Measurements from ENCODE around the gene GYG1.

GYG1 gene

DNA sequence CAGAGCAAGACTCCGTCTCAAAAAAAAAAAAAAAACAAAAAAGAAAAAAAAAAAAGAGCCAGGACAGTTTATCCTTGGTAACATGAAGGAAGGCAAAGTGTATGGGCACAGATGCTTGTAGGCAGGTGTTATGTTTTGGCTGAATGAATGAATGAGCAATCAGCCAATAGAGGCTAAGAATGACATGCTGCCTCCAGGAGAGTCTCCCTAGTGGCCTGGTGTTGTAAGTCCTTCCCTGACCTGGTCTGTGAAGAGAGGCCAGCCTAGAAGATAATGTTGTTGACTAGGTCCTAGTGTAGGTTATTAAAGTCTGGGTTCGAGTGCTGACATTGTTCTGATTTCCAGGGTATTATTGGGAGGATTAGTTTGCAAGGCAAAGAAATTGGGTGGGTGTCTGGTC lies 24.9 kb downstream of the GYG1 start:
- CTCF ChIA-PET, result interaction anchor here (1.6 kb wide), 1 partner anchor 12 kb away, joined by 3 read pairs; no protein-coding TSS in a partner anchor
- no peak overlapping the region for H3K27ac ChIP-seq (ENCODE audit: insufficient read depth in 1 of 2, low read depth in 1 of 2, low read length in 2 of 2, poor library complexity in 1 of 2, severe bottlenecking in 2 of 2)
- DNase-seq, result no peak
- H3K9me3 ChIP-seq (ENCODE audit: control extremely low read depth in 1 of 5, control insufficient read depth in 4 of 5, insufficient read depth in 2 of 5, low read depth in 1 of 5, low read length in 4 of 5), result no peaks in the 10 kb centered on the region
- no peak overlapping the region for H3K4me3 ChIP-seq (ENCODE audit: control insufficient read depth in 1 of 7, extremely low read depth in 1 of 7, insufficient read depth in 4 of 7, low read depth in 2 of 7, low read length in 6 of 7)
- H3K36me3 ChIP-seq (ENCODE audit: control insufficient read depth in 4 of 4, insufficient read depth in 4 of 4, low read length in 3 of 4), result peaks cover 6 to 58% (median 22%) of the 10 kb centered on the region in 4 experiments
- no CpG with 5 or more reads among the region's 2 CpGs for WGBS (ENCODE audit: insufficient coverage)
- no peaks in the 10 kb centered on the region for H3K27me3 ChIP-seq (replicated peaks in 2 of 5; ENCODE audit: control insufficient read depth in 4 of 5, insufficient read depth in 5 of 5, low read length in 4 of 5)
- POLR2A ChIA-PET, result no interaction called here
- H3K4me1 ChIP-seq (ENCODE audit: control extremely low read depth in 1 of 4, control insufficient read depth in 4 of 4, insufficient read depth in 4 of 4, low read length in 3 of 4), result no peaks in the 10 kb centered on the region

DNA sequence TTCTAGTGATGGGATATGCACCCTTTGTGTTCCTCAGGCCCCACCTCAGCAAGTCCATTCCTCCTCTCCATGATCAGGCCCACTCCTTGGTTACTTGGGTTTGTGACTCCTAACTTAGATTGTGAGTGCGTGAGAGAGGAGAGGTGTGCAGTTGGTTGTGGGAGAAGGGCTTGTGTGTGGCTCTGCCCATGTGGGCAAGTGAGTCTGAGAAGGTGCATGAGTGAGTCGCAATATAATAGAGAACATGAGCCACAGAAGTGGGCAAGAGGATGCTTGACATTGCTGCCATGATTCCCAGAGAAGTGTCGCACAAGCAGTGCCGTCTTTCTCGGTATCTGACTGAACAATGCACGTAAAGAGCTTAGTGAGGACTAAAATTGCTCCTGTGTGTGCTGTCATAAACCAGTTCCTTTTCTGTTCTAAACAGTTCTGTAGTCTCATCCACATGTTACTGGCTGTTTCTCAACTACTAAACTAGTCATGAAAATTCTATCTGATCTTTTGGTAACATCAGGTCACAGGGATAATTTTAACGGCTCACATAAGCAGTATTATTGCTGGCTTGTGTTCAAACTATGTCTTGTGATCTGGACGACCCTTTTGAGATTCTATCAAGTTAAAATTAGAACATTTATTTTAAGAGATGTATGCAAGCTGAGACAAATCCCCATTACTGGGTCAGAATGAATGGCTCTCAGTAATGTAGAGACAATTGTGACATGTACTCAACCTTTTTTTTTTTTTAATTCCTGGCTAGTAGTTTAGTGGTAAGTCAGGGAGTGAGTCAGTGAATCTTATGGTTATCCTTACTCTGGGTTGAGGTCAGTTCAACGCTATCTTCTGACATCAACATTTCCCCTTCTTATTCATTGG lies 25.6 kb downstream of the GYG1 start:
- Histone ChIP-seq H3K36me3 (ENCODE audit: control insufficient read depth in 4 of 4, insufficient read depth in 4 of 4, low read length in 3 of 4) (peaks cover 3 to 56% (median 22%) of the 10 kb centered on the region in 4 experiments), H3K4me1 (ENCODE audit: control extremely low read depth in 1 of 4, control insufficient read depth in 4 of 4, insufficient read depth in 4 of 4, low read length in 3 of 4) (no peaks in the 10 kb centered on the region), H3K27me3 (replicated peaks in 2 of 5; ENCODE audit: control insufficient read depth in 4 of 5, insufficient read depth in 5 of 5, low read length in 4 of 5) (no peaks in the 10 kb centered on the region), H3K4me3 (ENCODE audit: control insufficient read depth in 1 of 7, extremely low read depth in 1 of 7, insufficient read depth in 4 of 7, low read depth in 2 of 7, low read length in 6 of 7) (no peak overlapping the region), H3K9me3 (ENCODE audit: control extremely low read depth in 1 of 5, control insufficient read depth in 4 of 5, insufficient read depth in 2 of 5, low read depth in 1 of 5, low read length in 4 of 5) (no peaks in the 10 kb centered on the region), H3K27ac (ENCODE audit: insufficient read depth in 1 of 2, low read depth in 1 of 2, low read length in 2 of 2, poor library complexity in 1 of 2, severe bottlenecking in 2 of 2) (no peak overlapping the region)
- ChIA-PET POLR2A (no interaction called here), CTCF (interaction anchor here (1.6 kb wide), 1 partner anchor 11 kb away, joined by 3 read pairs; no protein-coding TSS in a partner anchor)
- peak in 2 of 3 donors; percentile 52 to 62 for DNase-seq
- WGBS (ENCODE audit: insufficient coverage), result 95% methylated on average over 6 of the region's 9 CpGs

- Histone ChIP-seq H3K4me3 (ENCODE audit: control insufficient read depth in 1 of 7, extremely low read depth in 1 of 7, insufficient read depth in 4 of 7, low read depth in 2 of 7, low read length in 6 of 7) (no peak overlapping the region), H3K27ac (ENCODE audit: insufficient read depth in 1 of 2, low read depth in 1 of 2, low read length in 2 of 2, poor library complexity in 1 of 2, severe bottlenecking in 2 of 2) (no peak overlapping the region), H3K36me3 (ENCODE audit: control insufficient read depth in 4 of 4, insufficient read depth in 4 of 4, low read length in 3 of 4) (peaks cover 8 to 56% (median 24%) of the 10 kb centered on the region in 4 experiments), H3K4me1 (ENCODE audit: control extremely low read depth in 1 of 4, control insufficient read depth in 4 of 4, insufficient read depth in 4 of 4, low read length in 3 of 4) (no peaks in the 10 kb centered on the region), H3K27me3 (replicated peaks in 2 of 5; ENCODE audit: control insufficient read depth in 4 of 5, insufficient read depth in 5 of 5, low read length in 4 of 5) (no peaks in the 10 kb centered on the region), H3K9me3 (ENCODE audit: control extremely low read depth in 1 of 5, control insufficient read depth in 4 of 5, insufficient read depth in 2 of 5, low read depth in 1 of 5, low read length in 4 of 5) (no peaks in the 10 kb centered on the region)
- ChIA-PET POLR2A (no interaction called here), CTCF (interaction anchor here (0.8 to 0.9 kb wide), 2 partner anchors 26 to 257 kb away, joined by 3 read pairs; no protein-coding TSS in a partner anchor)
- no CpG with 5 or more reads among the region's 1 CpG for WGBS (ENCODE audit: insufficient coverage)
- DNase-seq, result no peak
These were observed 26.9 kb downstream of the GYG1 start for GRCh38 chr3:149018247-149018646.

GRCh38 chr3:149019580-149019979 lies 28.2 kb downstream of the GYG1 start:
- POLR2A ChIA-PET, result no interaction called here
- WGBS (ENCODE audit: insufficient coverage), result 89% methylated on average over 4 of the region's 4 CpGs

GRCh38 chr3:149020196-149020838 lies 29.0 kb downstream of the GYG1 start:
- no peak for DNase-seq
- POLR2A ChIA-PET, result no interaction called here
- Histone ChIP-seq H3K36me3 (ENCODE audit: control insufficient read depth in 4 of 4, insufficient read depth in 4 of 4, low read length in 3 of 4) (peaks cover 12 to 70% (median 38%) of the 10 kb centered on the region in 4 experiments), H3K27me3 (replicated peaks in 2 of 5; ENCODE audit: control insufficient read depth in 4 of 5, insufficient read depth in 5 of 5, low read length in 4 of 5) (no peaks in the 10 kb centered on the region), H3K4me1 (ENCODE audit: control extremely low read depth in 1 of 4, control insufficient read depth in 4 of 4, insufficient read depth in 4 of 4, low read length in 3 of 4) (no peaks in the 10 kb centered on the region), H3K4me3 (ENCODE audit: control insufficient read depth in 1 of 7, extremely low read depth in 1 of 7, insufficient read depth in 4 of 7, low read depth in 2 of 7, low read length in 6 of 7) (no peak overlapping the region), H3K9me3 (ENCODE audit: control extremely low read depth in 1 of 5, control insufficient read depth in 4 of 5, insufficient read depth in 2 of 5, low read depth in 1 of 5, low read length in 4 of 5) (peaks cover 0 to 9% (median 3%) of the 10 kb centered on the region in 5 experiments), H3K27ac (ENCODE audit: insufficient read depth in 1 of 2, low read depth in 1 of 2, low read length in 2 of 2, poor library complexity in 1 of 2, severe bottlenecking in 2 of 2) (no peak overlapping the region)
- WGBS (ENCODE audit: insufficient coverage), result 100% methylated on average over 1 of the region's 3 CpGs
- CTCF ChIA-PET, result no interaction called here

More at GRCh38 chr3:149019580-149019979, 28.2 kb downstream of the GYG1 start:
- DNase-seq, result no peak
- H3K9me3 ChIP-seq (ENCODE audit: control extremely low read depth in 1 of 5, control insufficient read depth in 4 of 5, insufficient read depth in 2 of 5, low read depth in 1 of 5, low read length in 4 of 5), result peaks cover 0 to 4% (median 0%) of the 10 kb centered on the region in 5 experiments
- CTCF ChIA-PET, result no interaction called here
- H3K27ac ChIP-seq (ENCODE audit: insufficient read depth in 1 of 2, low read depth in 1 of 2, low read length in 2 of 2, poor library complexity in 1 of 2, severe bottlenecking in 2 of 2), result no peak overlapping the region
- no peak overlapping the region for H3K4me3 ChIP-seq (ENCODE audit: control insufficient read depth in 1 of 7, extremely low read depth in 1 of 7, insufficient read depth in 4 of 7, low read depth in 2 of 7, low read length in 6 of 7)
- peaks cover 12 to 65% (median 32%) of the 10 kb centered on the region in 4 experiments for H3K36me3 ChIP-seq (ENCODE audit: control insufficient read depth in 4 of 4, insufficient read depth in 4 of 4, low read length in 3 of 4)
- no peaks in the 10 kb centered on the region for H3K4me1 ChIP-seq (ENCODE audit: control extremely low read depth in 1 of 4, control insufficient read depth in 4 of 4, insufficient read depth in 4 of 4, low read length in 3 of 4)
- H3K27me3 ChIP-seq (replicated peaks in 2 of 5; ENCODE audit: control insufficient read depth in 4 of 5, insufficient read depth in 5 of 5, low read length in 4 of 5), result no peaks in the 10 kb centered on the region

DNA sequence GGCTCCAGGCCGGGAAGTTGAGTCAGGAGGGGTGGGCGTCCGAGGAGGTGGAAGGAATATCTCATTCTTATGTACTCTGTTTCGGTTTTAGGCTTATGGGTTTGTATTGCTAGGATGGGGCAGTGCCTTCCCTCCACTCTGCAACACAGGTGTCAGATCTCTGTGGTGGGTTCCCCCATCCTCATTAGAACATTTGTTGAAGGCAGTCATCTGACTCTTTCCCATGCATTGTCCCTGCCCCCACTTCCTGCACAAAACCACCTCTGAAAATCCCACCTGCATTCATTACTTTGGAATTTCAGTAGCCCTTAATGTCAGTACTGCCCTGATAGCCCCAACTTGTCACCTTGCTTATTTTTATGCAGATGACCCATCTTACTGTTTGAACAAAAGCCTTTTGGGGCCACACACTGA lies 29.5 kb downstream of the GYG1 start:
- peaks cover 0 to 9% (median 3%) of the 10 kb centered on the region in 5 experiments for H3K9me3 ChIP-seq (ENCODE audit: control extremely low read depth in 1 of 5, control insufficient read depth in 4 of 5, insufficient read depth in 2 of 5, low read depth in 1 of 5, low read length in 4 of 5)
- WGBS (ENCODE audit: insufficient coverage), result 100% methylated on average over 4 of the region's 4 CpGs
- ChIA-PET POLR2A (no interaction called here), CTCF (interaction anchor here (1.0 to 1.2 kb wide), 2 partner anchors 32 to 92 kb away, joined by 3 read pairs; no protein-coding TSS in a partner anchor)
- H3K27ac ChIP-seq (ENCODE audit: insufficient read depth in 1 of 2, low read depth in 1 of 2, low read length in 2 of 2, poor library complexity in 1 of 2, severe bottlenecking in 2 of 2), result no peak overlapping the region
- H3K36me3 ChIP-seq (ENCODE audit: control insufficient read depth in 4 of 4, insufficient read depth in 4 of 4, low read length in 3 of 4), result peaks cover 14 to 70% (median 41%) of the 10 kb centered on the region in 4 experiments
- no peak overlapping the region for H3K4me3 ChIP-seq (ENCODE audit: control insufficient read depth in 1 of 7, extremely low read depth in 1 of 7, insufficient read depth in 4 of 7, low read depth in 2 of 7, low read length in 6 of 7)
- no peaks in the 10 kb centered on the region for H3K4me1 ChIP-seq (ENCODE audit: control extremely low read depth in 1 of 4, control insufficient read depth in 4 of 4, insufficient read depth in 4 of 4, low read length in 3 of 4)
- no peaks in the 10 kb centered on the region for H3K27me3 ChIP-seq (replicated peaks in 2 of 5; ENCODE audit: control insufficient read depth in 4 of 5, insufficient read depth in 5 of 5, low read length in 4 of 5)
- no peak for DNase-seq

- peaks cover 14 to 69% (median 49%) of the 10 kb centered on the region in 4 experiments for H3K36me3 ChIP-seq (ENCODE audit: control insufficient read depth in 4 of 4, insufficient read depth in 4 of 4, low read length in 3 of 4)
- WGBS (ENCODE audit: insufficient coverage), result no CpG with 5 or more reads among the region's 1 CpG
- peaks cover 0 to 9% (median 3%) of the 10 kb centered on the region in 5 experiments for H3K9me3 ChIP-seq (ENCODE audit: control extremely low read depth in 1 of 5, control insufficient read depth in 4 of 5, insufficient read depth in 2 of 5, low read depth in 1 of 5, low read length in 4 of 5)
- no peaks in the 10 kb centered on the region for H3K4me1 ChIP-seq (ENCODE audit: control extremely low read depth in 1 of 4, control insufficient read depth in 4 of 4, insufficient read depth in 4 of 4, low read length in 3 of 4)
- ChIA-PET CTCF (interaction anchor here (0.6 to 1.4 kb wide), 5 partner anchors 9 to 91 kb away, joined by 3 to 5 read pairs (median 3); no protein-coding TSS in a partner anchor), POLR2A (no interaction called here)
- H3K4me3 ChIP-seq (ENCODE audit: control insufficient read depth in 1 of 7, extremely low read depth in 1 of 7, insufficient read depth in 4 of 7, low read depth in 2 of 7, low read length in 6 of 7), result no peak overlapping the region
- DNase-seq, result no peak
- H3K27ac ChIP-seq (ENCODE audit: insufficient read depth in 1 of 2, low read depth in 1 of 2, low read length in 2 of 2, poor library complexity in 1 of 2, severe bottlenecking in 2 of 2), result no peak overlapping the region
- H3K27me3 ChIP-seq (replicated peaks in 2 of 5; ENCODE audit: control insufficient read depth in 4 of 5, insufficient read depth in 5 of 5, low read length in 4 of 5), result no peaks in the 10 kb centered on the region
These were observed 30.5 kb downstream of the GYG1 start for GRCh38 chr3:149021830-149022229.
